Uterus (tissue), 2 donors: Measurements from ENCODE around the gene IPO4.

Experiments used
- CTCF ChIP-seq, 4 experiments: fragments of 200-600 bp in 2 of 4; fragments of 450-650 bp in 2 of 4; sonication (generic) in 2 of 4; IDR thresholded peaks; one replicate each; pipeline ENCODE4 v1.5.1; 2016 to 2019; ENCODE audit warnings: antibody characterized with exemption in 4 of 4, mild to moderate bottlenecking in 2 of 4, moderate library complexity in 1 of 4
- POLR2A ChIP-seq, 2 donors: fragments of 450-650 bp; IDR thresholded peaks; one replicate each; pipeline ENCODE4 v1.6.1; 2016; ENCODE audit warnings: antibody characterized with exemption in 2 of 2, mild to moderate bottlenecking in 1 of 2, moderate library complexity in 1 of 2

GRCh38 chr14:24198814-24199524 lies 10.4 kb upstream of the IPO4 start:
- TF ChIP-seq CTCF (IDR thresholded peaks at IDR 0.05) (no peak), POLR2A (IDR thresholded peaks at IDR 0.05) (no peak)
